NCI-H526 treated with DMSO at 0.1 percent for 48 hours (cell line): ENCODE results near the gene TP53RK.

ENCODE experiments used
- DNase-seq: peaks from one replicate; lab custom pipeline; 2025; lab: John Stamatoyannopoulos, UW

TP53RK gene

DNA sequence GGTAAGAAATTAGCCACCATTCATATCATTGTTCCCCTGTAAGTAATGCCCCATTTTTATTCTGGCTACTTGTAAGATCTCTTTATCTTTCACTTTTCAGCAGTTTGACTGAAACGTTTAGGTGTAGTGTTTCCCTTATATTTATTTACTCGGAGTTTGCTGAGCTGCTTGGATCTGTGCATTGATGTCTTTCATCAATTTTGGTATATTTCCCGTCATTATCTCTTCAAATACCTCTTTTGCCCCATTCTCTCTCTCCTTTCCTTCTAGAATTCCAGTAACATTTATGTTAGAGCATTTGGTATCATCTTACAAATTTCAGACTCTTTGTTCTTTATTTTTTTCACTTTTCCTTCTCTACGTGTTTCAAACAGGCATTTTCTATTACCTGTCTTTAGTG is 28.8 kb downstream of the TP53RK start:
- DNase-seq: no peak

DNA sequence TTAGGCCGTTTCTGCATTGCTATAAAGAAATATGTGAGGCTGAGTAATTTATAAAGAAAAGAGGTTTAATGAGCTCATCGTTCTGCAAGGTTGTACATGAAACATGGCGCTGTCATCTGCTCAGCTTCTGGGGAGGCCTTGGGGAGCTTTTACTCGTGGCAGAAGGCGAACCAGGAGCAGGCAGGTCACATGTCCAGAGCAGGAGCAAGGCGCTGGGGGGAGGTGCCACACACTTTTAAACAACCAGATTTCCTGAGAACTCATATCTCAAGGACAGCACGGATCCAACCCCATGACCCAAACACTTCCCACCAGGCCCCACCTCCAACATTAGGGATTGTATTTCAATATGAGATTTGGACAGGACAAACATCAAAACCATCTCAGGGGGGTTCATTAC is 31.6 kb downstream of the TP53RK start:
- DNase-seq: no peak

DNA sequence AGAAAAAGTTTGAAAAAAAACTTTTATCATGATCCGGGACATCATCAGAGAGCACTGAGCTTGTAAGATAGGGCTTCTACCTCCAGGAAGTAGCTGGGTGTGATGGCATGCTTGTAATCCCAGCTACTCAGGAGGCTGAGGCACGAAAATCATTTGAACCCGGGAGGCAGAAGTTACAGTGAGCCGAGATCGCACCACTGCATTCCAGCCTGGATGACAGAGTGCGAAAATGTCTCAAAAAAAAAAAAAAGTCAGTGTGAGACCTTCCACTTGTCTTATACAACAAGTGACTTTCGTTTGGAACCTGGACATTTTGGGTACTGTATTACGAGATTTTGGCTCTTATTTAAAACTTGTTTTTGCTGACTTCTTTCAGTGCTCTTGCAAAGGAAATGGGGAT is 32.1 kb downstream of the TP53RK start:
- no peak for DNase-seq

DNA sequence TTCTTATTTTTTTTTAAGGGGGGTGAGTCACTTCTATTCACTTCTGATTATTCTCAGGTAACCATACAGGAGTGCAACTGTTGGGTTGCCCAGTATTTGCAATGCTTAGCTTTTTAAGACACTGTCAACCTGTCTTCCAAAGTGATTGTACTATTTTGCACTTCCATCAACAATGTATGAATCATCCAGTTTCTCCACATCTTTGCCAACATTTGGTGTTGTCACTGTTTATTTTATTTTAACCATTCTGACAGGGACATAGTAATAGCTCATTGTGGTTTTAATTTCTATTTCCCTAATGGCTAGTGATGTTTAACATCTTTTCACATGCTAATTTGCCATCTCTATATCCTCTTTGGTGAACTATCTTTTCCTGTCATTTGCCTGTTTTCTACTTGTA is 36.5 kb downstream of the TP53RK start:
- no peak for DNase-seq

DNA sequence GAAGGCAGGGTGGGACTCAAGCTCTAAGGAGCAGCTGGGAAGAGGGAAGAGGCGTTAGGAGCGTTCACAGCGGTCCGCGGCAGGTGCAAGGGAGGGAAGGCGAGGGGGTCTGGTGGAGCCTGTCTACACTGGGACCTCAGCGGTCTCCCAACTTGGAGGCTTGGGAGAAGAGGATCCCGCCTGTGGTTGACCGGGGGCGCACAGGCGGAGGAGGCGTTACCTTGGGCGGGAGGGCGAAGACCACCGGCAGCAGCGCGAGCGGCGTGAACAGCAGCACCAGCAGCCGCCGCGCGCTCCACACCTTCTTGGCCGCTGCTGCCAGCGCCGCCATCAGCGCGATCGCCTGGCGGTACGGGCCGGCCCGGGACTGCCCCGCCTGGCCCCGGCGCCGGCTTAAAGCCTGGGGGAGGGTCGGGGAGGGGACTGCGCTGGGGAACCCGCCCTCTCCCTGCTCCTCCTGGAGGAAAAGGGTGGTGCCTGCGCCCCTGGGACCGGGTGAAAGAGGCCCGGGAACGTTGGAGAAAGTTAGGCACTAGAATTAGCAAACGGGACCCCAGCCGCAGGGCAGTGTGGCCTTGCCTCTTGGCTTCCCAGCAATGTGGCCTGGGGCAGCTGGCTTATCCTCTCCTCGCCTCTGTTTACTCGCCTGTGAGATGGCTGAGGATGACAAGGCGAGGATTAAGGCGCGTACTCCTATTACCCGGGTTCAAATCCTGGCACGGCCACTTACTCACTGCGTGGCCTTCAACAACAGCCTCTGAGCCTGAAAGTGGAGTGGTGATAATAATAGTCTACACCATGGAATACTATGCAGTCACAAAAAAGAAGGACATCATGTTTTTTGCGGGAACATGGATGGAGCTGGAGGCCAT is 37.9 kb downstream of the TP53RK start, which contains the start of gene SLC13A3:
Gene SLC13A3 (minus strand): TSS at position 369 of the 872 bp plus-strand sequence. CDS start 38 bp downstream, at position 331.
- no peak for DNase-seq

GRCh38 chr20:46650575-46651090 is 38.6 kb downstream of the TP53RK start:
- DNase-seq: no peak

GRCh38 chr20:46649965-46650542 is 39.2 kb downstream of the TP53RK start:
- DNase-seq: no peak

- DNase-seq: no peak
These were observed 39.6 kb downstream of the TP53RK start for GRCh38 chr20:46649650-46649949.

GRCh38 chr20:46648903-46649649 is 40.2 kb downstream of the TP53RK start:
- peak; percentile 51 for DNase-seq

DNA sequence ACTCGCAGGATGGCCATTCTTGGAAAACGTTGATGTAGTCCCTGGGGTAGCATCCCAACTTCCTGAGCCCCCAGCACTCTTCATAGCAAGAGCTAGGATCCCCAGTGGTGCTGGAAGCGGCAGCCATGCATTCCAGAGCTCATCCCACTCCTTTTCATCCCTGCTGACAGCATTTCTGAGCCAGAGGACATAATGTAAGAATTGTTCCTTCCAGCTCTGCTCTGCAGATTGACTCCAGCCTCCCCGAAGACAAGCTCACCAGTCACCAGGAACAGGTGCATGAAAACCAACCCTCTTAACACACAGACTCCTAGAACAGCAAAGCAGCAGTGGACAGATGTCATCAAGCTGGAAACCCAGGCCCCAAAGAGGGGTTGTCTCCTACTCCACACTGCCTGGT is 41.8 kb downstream of the TP53RK start:
- DNase-seq: no peak

- no peak for DNase-seq
These were observed 42.4 kb downstream of the TP53RK start for GRCh38 chr20:46646659-46647380.

GRCh38 chr20:46646122-46646521 is 43.1 kb downstream of the TP53RK start:
- DNase-seq: no peak

GRCh38 chr20:46644733-46645132 is 44.5 kb downstream of the TP53RK start:
- DNase-seq: no peak

GRCh38 chr20:46644160-46644559 is 45.1 kb downstream of the TP53RK start:
- no peak for DNase-seq

DNA sequence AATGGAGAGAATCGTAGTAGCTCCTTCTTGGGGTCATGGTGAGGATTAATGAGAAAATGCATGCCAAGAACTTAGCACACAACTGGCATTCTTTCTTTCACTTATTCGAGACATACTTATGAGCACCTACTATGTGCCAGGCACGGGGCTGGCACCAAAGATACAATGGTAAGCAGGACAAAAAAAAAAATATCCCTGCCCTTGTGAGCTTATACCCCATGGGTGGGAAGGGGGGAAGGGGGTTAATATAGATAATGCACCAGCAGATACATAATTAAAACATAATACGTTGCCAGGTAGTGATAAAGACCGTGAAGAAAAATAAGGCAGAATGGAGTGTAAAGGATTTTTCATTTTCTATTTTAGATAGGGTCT is 46.3 kb downstream of the TP53RK start:
- DNase-seq: no peak

- no peak for DNase-seq
These were observed 46.8 kb downstream of the TP53RK start for GRCh38 chr20:46642265-46642968.

- DNase-seq: no peak
These were observed 47.8 kb downstream of the TP53RK start for GRCh38 chr20:46641424-46641823.

DNA sequence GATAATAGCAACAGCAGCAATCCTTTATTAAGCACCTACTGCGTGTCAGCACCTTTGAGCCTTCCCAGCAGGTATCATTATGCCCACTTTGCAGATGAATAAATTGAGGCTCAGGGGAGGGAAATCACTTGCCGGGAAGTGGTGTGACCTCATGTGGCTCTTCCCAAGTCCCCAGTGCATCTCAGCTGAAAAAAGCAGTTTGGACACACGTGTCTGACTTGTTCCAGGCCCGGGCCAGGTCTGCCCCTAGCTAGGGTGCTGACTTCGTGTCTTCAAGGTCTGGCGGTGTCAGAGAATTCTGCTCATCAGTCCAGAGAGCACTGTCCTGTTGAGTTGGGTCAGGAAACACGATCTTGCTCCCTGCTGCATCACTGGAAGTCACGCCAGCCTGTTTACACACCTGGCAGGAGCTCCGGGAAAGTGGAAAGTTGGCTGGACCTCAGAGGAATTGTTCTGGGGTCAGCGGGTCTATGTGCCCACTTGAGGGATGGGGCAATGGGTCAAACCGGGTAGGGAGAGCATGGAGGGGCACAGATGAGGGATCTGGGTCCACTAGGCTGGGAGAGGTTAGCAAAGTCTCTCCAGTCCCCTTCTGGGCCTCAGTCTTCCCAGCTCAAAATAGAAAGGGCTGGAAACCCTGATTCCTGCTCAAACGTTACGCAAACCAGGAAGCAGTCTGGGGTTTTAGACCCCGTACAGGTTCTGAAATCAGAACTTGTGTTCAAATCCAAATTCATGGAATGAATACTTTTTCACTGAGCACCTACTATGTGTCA is 48.5 kb downstream of the TP53RK start:
- DNase-seq: no peak

DNA sequence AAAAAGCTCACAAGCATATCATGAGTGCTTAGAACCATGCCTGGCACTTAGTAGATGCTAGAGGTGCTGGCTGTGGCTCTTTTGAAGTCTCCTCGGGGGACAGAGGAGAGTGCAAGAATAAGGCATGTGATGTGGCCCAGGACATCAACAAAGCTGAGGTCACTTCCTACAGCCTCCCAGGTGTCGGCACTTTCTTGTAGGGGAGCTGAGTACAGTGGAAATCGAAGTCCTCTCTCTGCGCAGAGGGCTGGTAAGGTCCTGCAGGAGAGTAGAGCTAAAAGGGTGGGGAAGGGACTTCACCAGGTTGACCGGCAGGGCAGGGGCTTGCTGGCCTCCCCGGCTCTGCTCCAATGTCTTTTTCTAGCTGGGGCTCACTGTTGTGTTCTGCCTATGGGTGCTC is 49.2 kb downstream of the TP53RK start:
- DNase-seq: no peak

- DNase-seq: no peak
These were observed 49.7 kb downstream of the TP53RK start for GRCh38 chr20:46639587-46639986.

GRCh38 chr20:46638898-46639274 is 50.4 kb downstream of the TP53RK start:
- DNase-seq: no peak
